HG02610 (cell line): ENCODE results near the gene PXN.
"Not testable (repeated sequence)": the region's sequence is repeated elsewhere in the genome, so short reads cannot be mapped to it uniquely, and the experiment has no call there.

Experiments
- ATAC-seq: cut with Tn5 transposase; IDR thresholded peaks from one replicate; pipeline ENCODE4 v1.9.1; 2021; ENCODE audit warnings: mild to moderate bottlenecking, moderate library complexity; ENCODE audit not compliant: unreplicated experiment

The PXN gene

GRCh38 chr12:120227233-120228040, 38.1 kb downstream of the PXN start:
- no peak for ATAC-seq

DNA sequence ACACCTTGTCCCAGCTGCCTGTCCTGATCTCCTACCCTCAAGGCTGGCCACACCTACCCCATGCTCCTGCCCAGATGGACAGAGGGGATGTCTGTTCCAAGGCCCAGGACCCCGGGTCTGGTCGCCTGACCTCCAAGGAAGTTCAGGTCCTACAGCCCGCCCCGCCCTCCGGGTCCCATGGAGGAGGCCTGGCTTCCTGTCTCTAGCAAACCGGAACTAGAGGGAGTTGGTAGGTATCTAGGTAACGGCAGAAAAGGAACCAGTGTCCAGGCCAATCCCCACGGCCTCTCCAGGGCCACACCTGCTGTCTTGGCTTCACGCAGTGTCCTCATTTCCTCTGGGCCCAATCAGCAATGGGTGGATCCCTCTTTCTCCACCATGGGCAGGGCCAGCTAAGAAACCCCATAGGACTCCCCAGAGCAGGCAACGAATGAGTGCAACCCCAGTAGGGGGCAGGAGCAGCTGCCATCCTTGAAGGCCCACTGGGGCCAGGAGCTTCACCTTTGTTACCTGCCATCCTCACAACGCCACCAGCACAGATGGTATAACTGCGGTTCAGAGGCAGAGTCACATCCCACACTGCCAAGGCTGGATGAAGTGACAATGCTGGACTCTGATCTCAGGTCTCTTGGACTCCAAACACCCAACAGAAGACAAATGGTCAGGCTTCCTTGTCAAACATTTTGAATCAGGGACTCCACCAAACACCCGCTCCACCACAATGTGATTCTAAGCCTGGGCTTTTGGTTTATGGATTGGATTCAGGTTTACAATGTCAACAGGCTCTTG, 39.5 kb downstream of the PXN start:
- no peak for ATAC-seq

- ATAC-seq = no peak
Measured at GRCh38 chr12:120225200-120225558, 40.4 kb downstream of the PXN start.

- no peak for ATAC-seq
Measured at GRCh38 chr12:120224304-120225199, 41.0 kb downstream of the PXN start.

DNA sequence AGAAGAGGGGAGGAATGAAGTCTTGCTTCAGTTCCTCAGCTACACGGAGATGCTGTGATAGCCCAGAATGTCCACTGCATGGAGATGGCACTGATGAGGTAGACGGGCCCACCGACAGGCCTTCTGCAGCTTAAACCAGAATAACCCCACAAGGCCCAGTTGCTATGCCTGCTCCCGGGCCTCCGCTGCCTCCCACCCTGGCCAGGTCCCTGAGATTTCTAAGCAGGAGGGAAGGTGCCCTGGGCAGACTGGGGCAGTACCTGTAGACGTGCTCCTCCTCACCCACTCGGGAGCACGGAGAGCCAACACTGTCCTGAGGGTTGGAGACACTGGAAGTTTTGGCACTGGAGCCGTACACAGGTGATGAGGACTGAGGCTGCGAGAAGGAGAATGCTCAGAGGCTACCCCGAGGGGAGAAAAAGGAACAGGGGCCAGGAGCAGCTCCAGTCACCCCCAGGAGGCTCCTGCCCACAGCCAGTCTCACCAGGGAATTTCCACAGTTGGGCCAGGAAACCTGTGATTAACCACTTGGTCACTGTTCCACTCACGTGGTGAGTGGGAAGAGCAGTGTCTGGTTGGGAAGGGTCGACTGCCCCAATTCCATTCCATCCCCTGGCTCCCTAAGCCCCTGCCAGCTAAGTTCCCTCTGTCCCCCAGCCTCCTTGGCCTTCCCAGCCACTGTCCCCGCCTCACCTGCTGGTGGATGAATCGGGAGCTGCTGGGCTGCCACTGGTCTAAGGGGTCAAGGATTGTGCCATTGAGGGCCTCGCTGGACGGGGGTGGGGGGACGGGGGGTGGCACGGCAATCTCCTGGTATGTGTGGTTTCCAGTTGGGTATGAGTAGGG, 41.8 kb downstream of the PXN start:
- no peak for ATAC-seq

DNA sequence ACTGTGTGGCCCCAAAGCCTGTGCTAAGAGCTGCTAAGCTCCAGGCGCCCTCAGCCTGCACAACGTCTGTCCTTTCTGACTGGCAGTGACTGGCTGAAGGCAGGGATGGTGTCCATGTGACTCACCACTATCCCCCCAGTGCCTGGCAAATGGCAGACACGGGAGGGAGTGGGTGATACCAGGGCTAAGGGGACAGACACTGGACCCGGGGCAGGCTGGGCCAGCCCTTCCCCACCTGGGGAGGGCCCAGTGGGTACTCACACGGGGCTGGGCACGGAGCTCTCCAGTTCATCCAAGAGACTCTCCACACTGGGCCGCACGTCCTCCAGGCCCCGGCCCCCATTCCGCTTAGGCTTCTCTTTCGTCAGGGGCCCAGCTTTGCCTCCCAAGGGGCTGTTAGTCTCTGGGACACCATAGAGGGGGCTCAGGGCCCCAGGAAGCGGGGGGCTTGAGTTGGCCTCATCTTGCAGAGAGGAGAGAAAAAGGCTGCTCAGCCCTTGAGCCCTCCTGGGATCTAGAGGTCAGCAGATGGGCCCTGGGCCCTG, 43.2 kb downstream of the PXN start:
- ATAC-seq = no peak

DNA sequence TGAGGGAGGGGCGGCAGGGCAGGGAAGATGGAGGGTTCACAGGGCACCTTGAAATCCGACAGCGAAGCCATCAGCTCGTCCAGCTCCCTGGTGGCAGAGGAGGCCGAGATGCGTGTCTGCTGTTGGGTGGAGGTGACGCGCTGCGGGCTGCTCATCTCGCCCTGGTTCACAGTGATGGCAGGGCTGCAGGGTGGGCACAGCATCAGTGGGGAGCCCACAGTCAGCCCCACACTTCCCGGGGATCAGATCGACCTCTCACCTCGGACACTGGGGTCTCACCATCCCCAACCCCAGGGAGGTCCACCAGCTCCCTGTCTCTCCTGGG, 44.0 kb downstream of the PXN start:
- no peak for ATAC-seq

DNA sequence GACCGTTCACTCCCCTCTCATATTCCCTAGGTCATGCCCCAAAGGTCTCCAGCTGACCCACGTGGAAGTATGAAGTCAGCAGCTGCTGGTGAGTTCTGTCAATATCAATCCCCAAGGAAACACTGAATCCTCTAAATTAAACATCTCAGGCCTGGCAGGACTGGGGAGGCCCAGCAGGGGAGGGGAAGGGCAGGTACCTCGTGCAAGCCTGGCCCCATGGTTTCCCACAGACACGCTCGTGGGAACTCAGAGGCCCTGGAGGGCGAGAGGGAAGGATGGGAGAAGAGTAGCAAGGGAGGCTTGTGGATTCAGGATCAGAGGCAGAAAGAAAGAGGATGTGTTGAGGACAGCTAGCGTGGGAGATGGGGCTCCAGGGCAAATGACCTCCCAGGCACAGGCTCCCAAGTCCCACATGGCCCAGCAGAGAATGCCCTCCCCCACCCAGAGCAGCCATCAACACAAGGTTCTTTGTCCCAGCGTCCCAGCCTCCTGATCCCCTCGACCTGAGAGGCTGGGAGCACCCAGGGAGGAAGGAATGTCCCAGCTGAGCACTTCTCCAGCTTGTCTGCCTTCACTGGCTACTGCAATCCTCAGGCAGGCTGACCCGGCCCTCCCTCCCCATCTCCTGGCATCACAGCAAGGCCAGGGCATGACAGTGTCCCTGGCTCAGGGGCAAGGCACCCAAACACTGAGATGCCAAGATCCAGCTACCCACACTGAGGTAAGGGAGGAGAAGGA, 44.5 kb downstream of the PXN start:
- ATAC-seq = no peak

GRCh38 chr12:120218680-120219606, 46.6 kb downstream of the PXN start:
- no peak for ATAC-seq

- ATAC-seq = no peak
Measured at GRCh38 chr12:120216742-120217605, 48.6 kb downstream of the PXN start.

- no peak for ATAC-seq
Measured at GRCh38 chr12:120215766-120216735, 49.5 kb downstream of the PXN start.

- no peak for ATAC-seq
Measured at GRCh38 chr12:120215357-120215735, 50.2 kb downstream of the PXN start.

DNA sequence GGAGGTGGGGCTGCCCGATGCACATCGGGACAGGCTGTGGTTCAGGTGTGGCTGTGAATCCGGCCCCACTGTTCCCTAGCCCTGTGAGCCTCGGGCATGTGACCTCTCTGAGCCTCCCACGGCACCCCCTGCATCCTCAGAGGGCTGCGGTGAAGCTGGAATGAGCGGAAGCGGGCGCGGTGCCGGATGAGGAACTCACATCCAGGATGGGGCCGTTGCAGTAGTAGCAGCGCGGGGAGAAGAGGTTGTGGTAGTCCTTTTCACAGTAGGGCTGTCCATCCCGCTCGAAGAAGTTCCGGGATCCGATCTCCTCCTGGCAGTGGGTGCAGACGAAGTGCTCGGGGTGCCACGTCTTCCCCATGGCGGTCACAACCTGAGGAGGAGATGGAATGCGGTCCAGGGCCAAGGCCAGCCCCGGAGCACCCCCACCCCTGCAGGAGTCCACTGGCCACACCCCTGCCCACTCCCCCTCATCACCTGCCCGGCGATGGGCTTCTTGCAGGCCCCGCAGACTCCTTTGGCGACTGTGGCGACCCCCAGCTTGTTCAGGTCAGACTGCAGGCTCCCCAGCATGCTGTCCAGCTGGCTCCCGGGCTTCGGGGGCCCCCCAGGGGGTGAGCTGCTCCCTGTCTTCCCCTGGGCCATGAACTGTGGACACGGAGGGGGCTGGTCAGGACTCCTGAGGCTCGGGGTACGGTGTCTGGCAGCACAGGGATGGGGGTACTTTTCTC, 50.7 kb downstream of the PXN start:
- no peak for ATAC-seq

DNA sequence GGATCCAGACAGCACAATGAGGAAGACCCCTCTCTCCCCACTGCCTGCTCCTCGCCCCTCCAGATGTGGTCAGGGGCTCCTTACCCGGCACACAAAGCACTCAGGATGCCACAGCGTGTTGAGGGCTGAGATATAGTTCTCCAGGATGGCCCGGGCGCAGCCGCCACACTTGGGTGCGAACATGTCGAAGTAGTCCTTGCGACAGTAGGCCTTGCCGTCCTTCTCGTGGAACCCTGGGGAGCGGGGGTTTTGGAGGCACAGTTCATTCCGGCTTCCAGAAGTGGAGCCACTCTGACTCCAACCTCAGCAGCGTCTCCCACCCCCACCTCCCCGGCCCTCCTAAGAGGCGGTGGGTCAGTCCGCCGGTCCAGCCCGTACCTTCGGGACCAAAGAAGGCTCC, 51.8 kb downstream of the PXN start:
- no peak for ATAC-seq

DNA sequence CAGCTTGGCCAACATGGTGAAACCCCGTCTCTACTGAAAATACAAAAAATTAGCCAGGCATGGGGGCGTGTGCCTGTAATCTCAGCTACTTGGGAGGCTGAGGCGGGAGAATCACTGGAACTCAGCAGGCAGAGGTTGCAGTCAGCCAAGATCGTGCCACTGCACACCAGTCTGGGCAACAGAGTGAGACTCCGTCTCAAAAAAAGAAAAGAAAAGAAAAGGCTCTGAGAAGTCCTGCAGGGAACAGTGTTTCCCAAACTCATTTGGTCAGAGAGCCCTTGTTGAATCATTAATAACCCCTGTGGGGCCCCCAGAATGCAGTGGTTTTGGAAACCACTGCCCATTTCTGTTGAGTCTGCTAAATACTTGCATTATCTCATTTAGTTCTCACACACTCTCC, 52.3 kb downstream of the PXN start:
- ATAC-seq = not testable (repeated sequence)

GRCh38 chr12:120212301-120212700, 53.2 kb downstream of the PXN start:
- no peak for ATAC-seq
